Measurements from ENCODE around the gene ADSS1.

ADSS1 gene

DNA sequence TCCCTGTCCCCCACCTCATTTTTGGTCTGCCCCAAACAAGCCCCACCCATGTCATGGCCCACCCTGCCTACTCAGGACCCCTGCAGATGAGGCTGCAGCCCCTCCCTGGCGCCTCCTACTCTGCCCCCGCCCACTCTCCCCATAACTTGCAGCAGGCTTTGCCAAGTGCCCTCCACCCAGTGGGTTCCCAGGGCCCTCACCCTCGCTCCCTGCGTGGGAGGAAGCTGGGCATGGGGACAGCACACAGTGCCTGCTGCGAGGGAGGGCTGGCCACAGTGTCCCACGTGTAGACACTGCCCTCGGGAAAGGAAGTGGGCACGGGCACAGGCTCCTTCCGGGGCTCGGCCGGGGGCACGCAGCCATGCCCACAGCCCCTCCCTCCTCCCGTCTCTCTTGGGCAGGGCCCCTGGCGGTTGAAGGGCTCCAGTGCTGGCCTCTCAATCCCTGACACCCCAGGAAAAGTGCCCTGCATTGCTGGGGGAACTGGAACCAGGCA is 62.1 kb downstream of the ADSS1 start:
- Histone ChIP-seq H3K4me3 (ENCODE audit: low read depth in 1 of 2, low read length in 1 of 2) (no peak overlapping the region), H3K9me3 (no peaks in the 10 kb centered on the region), H3K27ac (peak overlapping the region; percentile 96), H3K4me1 (ENCODE audit: control insufficient read depth in 1 of 2, insufficient read depth in 1 of 2, low read depth in 1 of 2, low read length in 1 of 2) (peaks cover 25 to 30% of the 10 kb centered on the region in 2 experiments), H3K27me3 (no peaks in the 10 kb centered on the region), H3K36me3 (peaks cover 56% of the 10 kb centered on the region)
- no peak for TF ChIP-seq CTCF (IDR thresholded peaks at IDR 0.05)

DNA sequence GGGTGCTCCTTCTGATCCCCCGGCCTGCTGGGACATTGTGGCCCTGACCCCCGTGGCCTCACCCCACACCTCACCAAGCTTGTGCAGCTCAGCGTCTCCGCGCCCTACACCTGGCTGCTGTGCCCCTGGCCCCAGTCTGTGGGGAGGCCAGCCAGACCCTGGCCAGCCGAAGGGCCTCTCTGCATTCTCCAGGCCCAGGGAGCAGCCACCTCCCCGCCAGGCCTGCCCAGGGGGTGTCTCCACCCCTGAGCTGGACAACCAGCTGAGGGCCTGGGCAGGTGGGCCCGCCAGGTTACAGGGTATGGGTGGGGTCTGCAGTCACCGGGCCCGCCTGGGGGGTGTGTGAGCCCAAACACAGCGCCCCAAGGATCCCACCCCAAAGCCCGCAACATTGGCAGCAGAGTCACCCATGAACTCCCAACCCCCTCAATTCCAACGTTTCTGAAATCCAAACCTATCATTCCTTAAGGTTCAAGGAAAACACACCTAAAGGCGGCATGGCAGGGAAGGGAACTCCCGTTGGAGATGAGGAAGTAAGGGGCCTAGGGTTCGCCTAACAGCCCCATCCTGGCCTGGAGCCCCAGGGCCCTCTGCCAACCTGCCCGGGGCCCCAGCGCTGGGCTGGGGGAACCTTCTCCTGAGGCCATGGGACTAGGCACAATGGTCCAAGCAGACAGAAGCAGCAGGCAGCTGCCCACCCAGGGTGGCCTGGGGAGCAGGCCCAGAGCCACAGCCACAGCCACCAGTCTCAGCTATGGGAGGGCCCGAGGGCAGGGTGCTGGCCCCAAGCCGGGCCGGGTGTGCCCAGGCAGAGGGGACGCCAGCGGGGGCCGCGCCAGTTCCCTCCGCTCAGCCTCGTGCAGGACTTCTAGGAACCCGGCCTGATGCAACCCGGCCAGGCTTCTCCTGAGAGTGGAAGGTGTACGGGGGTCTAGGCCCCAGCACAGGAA is 63.0 kb downstream of the ADSS1 start:
- peaks cover 25 to 30% of the 10 kb centered on the region in 2 experiments for H3K4me1 ChIP-seq (ENCODE audit: control insufficient read depth in 1 of 2, insufficient read depth in 1 of 2, low read depth in 1 of 2, low read length in 1 of 2)
- H3K4me3 ChIP-seq (ENCODE audit: low read depth in 1 of 2, low read length in 1 of 2), result peak overlapping the region; percentile 3 to 50
- peaks cover 56% of the 10 kb centered on the region for H3K36me3 ChIP-seq
- TF ChIP-seq CTCF (IDR thresholded peaks at IDR 0.05), result no peak
- no peaks in the 10 kb centered on the region for H3K9me3 ChIP-seq
- H3K27ac ChIP-seq, result peak overlapping the region; percentile 96
- no peaks in the 10 kb centered on the region for H3K27me3 ChIP-seq

GRCh38 chr14:104787736-104788135 is 63.7 kb downstream of the ADSS1 start:
- Histone ChIP-seq H3K36me3 (peaks cover 55% of the 10 kb centered on the region), H3K27me3 (no peaks in the 10 kb centered on the region), H3K27ac (peak overlapping the region; percentile 96), H3K9me3 (no peaks in the 10 kb centered on the region), H3K4me3 (ENCODE audit: low read depth in 1 of 2, low read length in 1 of 2) (peak overlapping the region; percentile 3 to 50), H3K4me1 (ENCODE audit: control insufficient read depth in 1 of 2, insufficient read depth in 1 of 2, low read depth in 1 of 2, low read length in 1 of 2) (peaks cover 25 to 30% of the 10 kb centered on the region in 2 experiments)
- peak; percentile 3 for TF ChIP-seq CTCF (IDR thresholded peaks at IDR 0.05)

GRCh38 chr14:104788161-104788818 is 64.3 kb downstream of the ADSS1 start:
- TF ChIP-seq CTCF (IDR thresholded peaks at IDR 0.05), result no peak
- Histone ChIP-seq H3K27ac (peak overlapping the region; percentile 96), H3K9me3 (no peaks in the 10 kb centered on the region), H3K4me3 (ENCODE audit: low read depth in 1 of 2, low read length in 1 of 2) (peak overlapping the region; percentile 3 to 50), H3K36me3 (peaks cover 51% of the 10 kb centered on the region), H3K4me1 (ENCODE audit: control insufficient read depth in 1 of 2, insufficient read depth in 1 of 2, low read depth in 1 of 2, low read length in 1 of 2) (peaks cover 25 to 34% of the 10 kb centered on the region in 2 experiments), H3K27me3 (no peaks in the 10 kb centered on the region)

DNA sequence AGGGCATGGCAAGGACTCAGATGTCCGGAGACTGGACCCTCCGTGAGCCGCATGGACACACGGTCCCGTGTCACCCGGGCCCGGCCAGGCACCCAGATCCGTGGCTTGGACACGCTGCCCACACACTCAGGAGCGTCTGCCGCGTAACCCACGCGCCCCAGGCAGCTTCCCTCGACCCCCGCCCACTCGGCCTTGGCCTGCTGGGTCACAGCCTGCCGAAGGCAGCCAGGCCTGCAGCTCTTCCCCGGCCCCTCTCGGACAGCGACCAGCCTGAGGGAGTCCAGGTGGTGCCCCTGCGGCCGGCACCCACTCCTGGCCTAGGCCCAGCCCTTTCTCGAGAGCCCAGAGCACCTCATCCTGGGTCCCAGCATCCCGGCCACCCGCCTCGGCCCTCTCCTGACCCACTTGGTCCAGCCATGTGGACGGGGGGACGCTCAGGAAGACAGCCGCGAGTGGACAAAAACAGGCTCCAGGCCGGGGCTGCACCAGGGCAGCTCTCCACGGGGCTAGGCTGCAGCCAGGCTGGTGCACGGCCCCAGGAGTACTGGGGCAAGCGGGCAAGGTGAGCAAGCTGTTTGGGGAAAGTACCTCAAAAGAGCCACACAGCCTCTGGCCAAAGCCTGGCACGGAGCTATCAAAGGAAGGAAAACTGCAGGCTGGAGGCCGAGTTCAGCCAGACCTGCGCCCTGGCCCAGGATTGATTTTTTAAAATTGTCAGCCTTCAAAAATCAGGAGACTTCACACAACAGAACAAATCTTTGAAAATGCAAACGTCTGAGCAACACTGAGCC is 65.0 kb downstream of the ADSS1 start:
- Histone ChIP-seq H3K27ac (peak overlapping the region; percentile 96), H3K36me3 (peaks cover 51% of the 10 kb centered on the region), H3K4me3 (ENCODE audit: low read depth in 1 of 2, low read length in 1 of 2) (no peak overlapping the region), H3K27me3 (no peaks in the 10 kb centered on the region), H3K4me1 (ENCODE audit: control insufficient read depth in 1 of 2, insufficient read depth in 1 of 2, low read depth in 1 of 2, low read length in 1 of 2) (peaks cover 33 to 42% of the 10 kb centered on the region in 2 experiments), H3K9me3 (no peaks in the 10 kb centered on the region)
- no peak for TF ChIP-seq CTCF (IDR thresholded peaks at IDR 0.05)
